ENCODE data around the gene MRS2.

- TF ChIP-seq CTCF (conservative IDR thresholded peaks at IDR 0.05) (no peak), EZH2 (IDR thresholded peaks at IDR 0.05; ENCODE audit: low read depth) (no peak)
Measured at GRCh38 chr6:24385536-24386269, 17.0 kb upstream of the MRS2 start.
